22Rv1 (cell line): ENCODE data around the gene RALY.

Source experiments
- H3K27ac ChIP-seq: fragments of 450-650 bp; 2 replicates; pipeline ENCODE4 v1.5.1; 2017
- ZFX ChIP-seq: fragments of 450-650 bp; IDR thresholded peaks from 2 replicates; pipeline ENCODE4 v1.6.1; 2017; ENCODE audit warnings: antibody characterized with exemption, borderline replicate concordance
- TF ChIP-seq, protein P1 (sequence below): fragments of 450-650 bp; IDR thresholded peaks from 2 replicates; pipeline ENCODE4 v1.5.1; 2017; ENCODE audit warnings: mild to moderate bottlenecking

The RALY gene

DNA sequence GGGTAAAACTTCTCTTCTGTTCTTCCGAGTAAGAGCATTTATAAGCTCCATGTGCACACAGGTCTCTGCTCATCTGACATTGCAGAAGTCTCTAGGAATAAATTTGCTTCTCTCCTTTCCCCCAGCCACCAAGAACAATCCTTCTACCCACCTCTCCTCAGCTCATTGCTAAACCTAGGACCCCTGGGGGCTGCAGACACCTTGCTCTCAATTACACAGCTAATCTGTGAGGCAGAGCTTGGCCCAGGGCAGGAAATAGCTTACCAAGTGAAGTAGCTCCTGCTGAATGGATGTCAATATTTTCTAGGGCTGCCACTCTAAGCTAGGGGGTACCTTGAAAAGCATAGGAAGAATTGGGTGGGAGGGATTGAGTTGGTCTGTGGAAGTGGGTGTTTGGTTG lies 74.3 kb downstream of the RALY start:
- TF ChIP-seq, protein P1, sequence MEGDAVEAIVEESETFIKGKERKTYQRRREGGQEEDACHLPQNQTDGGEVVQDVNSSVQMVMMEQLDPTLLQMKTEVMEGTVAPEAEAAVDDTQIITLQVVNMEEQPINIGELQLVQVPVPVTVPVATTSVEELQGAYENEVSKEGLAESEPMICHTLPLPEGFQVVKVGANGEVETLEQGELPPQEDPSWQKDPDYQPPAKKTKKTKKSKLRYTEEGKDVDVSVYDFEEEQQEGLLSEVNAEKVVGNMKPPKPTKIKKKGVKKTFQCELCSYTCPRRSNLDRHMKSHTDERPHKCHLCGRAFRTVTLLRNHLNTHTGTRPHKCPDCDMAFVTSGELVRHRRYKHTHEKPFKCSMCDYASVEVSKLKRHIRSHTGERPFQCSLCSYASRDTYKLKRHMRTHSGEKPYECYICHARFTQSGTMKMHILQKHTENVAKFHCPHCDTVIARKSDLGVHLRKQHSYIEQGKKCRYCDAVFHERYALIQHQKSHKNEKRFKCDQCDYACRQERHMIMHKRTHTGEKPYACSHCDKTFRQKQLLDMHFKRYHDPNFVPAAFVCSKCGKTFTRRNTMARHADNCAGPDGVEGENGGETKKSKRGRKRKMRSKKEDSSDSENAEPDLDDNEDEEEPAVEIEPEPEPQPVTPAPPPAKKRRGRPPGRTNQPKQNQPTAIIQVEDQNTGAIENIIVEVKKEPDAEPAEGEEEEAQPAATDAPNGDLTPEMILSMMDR = no peak
- TF ChIP-seq ZFX = no peak
- no peak overlapping the region for H3K27ac ChIP-seq

DNA sequence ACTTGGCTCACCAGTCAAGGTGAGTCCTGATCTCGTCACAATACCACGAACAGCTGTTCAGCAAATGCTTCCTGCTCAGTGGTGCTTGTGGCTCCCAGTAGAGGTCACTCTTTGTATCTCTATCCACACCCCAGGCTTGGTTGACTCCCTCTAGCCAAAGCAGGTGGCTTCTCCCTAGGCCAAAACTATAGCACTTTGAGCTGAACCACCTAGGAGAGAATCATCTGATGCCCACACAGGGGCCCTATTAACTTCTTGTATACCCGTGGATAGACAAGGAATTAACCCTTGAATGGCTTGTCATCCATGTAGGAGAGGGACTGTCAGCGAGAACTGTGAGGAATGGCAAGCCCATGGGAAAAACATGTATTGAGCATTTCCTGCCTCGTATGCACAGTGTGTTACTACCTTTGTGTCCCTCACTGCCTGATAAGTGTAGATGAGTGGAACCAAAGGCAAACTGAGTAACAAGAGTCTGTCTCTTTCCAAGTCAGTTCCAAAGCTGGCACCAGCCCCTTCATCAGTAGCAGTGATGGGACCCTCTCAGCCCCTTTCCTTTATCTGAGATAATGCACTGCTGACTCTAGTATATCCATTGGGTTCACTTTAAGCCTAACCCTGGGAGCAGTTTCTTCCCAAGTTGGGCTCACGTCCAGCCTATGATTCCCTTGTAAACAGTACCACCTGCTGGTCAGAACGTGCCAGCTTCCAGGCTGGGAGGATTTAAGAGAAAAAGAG lies 75.8 kb downstream of the RALY start:
- no peak overlapping the region for H3K27ac ChIP-seq

DNA sequence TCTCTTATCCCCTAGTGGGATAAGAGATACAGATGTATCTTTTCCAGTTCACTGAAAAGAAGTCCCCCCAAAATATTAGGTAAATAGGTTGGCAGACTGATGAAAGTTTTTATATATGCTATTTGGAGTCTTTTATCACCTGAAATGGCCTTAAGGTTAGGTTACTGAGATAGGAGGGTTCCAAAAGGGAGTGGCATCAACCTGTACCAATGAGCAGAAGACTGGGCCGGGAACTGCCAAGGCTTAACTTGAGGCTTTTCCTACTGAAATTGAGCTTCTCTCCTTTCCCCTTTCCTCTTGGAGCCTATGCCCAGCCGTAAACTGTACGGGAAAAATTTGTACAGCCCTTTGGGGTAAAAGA lies 76.3 kb downstream of the RALY start:
- H3K27ac ChIP-seq = no peak overlapping the region
- TF ChIP-seq, protein P1 = peak; percentile 26
- TF ChIP-seq ZFX = no peak

More for the DNA sequence above, 75.8 kb downstream of the RALY start:
- TF ChIP-seq, protein P1 = peak; percentile 81
- no peak for TF ChIP-seq ZFX

DNA sequence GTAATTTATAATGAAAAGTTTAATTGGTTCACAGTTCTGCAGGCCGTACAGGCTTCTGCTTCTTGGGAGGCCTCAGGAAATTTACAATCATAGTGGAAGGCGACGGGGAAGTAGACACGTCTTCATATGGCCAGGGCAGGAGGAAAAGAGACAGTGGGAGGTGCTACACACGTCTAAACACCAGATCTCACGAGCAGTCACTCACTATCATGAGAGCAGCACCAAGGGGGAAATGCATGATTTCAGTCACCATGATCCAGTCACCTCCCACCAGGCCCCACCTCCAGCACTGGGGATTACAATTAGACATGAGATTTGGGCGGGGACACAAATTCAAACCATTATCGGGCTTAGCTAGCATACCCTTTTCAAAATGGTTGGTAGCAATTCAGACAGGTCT lies 77.1 kb downstream of the RALY start:
- H3K27ac ChIP-seq = no peak overlapping the region
- TF ChIP-seq, protein P1 = no peak
- no peak for TF ChIP-seq ZFX

DNA sequence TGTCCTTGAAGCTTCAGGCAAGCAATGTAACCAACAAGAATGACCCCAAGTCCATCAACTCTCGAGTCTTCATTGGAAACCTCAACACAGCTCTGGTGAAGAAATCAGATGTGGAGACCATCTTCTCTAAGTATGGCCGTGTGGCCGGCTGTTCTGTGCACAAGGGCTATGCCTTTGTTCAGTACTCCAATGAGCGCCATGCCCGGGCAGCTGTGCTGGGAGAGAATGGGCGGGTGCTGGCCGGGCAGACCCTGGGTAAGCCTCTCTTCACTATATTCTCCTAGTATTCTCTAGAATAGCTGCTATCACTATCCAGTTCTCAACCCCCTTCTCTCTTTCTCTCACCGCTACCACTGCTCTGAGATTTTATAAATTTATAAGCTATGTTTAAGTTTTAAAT lies 78.4 kb downstream of the RALY start:
- no peak overlapping the region for H3K27ac ChIP-seq
- TF ChIP-seq, protein P1 = no peak
- no peak for TF ChIP-seq ZFX

DNA sequence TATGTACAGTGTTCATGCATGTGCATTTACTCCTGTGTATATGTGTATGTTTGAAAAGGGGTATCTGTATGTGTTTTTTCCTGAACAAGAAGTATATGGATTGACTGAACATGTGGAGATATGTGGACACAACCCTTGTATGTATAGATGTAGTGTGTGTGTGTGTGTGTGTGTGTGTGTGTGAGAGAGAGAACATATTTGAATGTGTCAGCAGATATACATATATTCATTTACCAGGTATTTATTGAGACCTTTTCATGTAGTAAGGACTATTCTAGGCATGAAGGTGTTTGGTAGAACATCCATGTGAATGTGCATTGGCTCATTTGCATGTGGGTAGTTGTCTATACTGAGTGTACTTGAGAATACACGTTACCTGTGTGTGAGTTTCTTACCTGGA lies 79.1 kb downstream of the RALY start:
- no peak overlapping the region for H3K27ac ChIP-seq

DNA sequence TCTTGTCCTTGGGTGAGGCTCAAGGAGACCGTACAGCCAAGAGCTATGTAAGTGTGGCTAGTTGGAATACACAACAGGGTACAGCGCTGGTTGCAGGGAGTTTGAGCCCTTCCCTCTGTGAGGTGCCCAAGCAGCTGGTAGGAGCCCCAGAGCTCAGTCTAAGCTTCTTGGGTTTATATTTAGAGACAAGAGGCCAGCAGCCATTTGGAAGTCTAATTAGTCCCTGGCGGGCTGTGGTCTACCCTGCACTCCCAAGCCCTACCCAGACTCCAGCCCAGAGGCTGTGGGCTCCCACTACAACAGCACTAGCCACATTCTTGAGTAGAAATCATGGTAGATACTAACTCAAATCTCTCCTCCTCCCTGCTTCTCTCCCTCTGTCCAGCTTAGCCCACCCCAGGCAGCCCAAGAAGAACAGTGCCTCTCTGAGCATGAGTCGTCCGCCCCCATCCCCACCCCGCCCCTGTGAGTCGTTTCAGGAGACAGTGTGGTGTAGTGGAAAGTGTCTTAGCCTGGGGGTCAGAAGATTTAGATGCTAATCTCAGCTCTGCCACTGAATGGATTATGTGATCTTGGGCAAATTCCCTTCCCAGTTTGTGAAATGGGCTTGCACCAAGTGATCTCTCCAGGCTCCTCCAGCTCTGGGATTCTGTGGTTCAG lies 80.5 kb downstream of the RALY start:
- H3K27ac ChIP-seq = no peak overlapping the region
- TF ChIP-seq, protein P1 = no peak
- TF ChIP-seq ZFX = no peak

More for the DNA sequence above, 79.1 kb downstream of the RALY start:
- TF ChIP-seq, protein P1 = no peak
